SK-N-MC (cell line): ENCODE data around the gene PARD3.

Experiments used
- DNase-seq: peaks from one replicate; pipeline ENCODE4 v3.0.0-alpha.2; 2011; ENCODE audit warnings: low read depth, low spot score
- H3K27ac ChIP-seq: fragments of 200-600 bp; sonication (generic); 2 replicates; pipeline ENCODE4 v1.5.1; 2016; ENCODE audit warnings: mixed run types
- H3K36me3 ChIP-seq: fragments of 200-600 bp; sonication (generic); 2 replicates; pipeline ENCODE4 v1.6.1; 2017; ENCODE audit warnings: antibody characterized with exemption, low read length, mixed read lengths; ENCODE audit not compliant: insufficient read depth
- H3K4me3 ChIP-seq: fragments of 200-600 bp; sonication (generic); 2 replicates; pipeline ENCODE4 v1.5.1; 2016
- H3K9ac ChIP-seq: fragments of 200-600 bp; sonication (generic); 2 replicates; pipeline ENCODE4 v1.8.0; 2017; ENCODE audit warnings: mixed run types, mixed read lengths; ENCODE audit not compliant: insufficient read length
- H3K9me3 ChIP-seq: fragments of 200-600 bp; sonication (generic); 2 replicates; pipeline ENCODE4 v1.6.1; 2017; ENCODE audit warnings: low read depth, mild to moderate bottlenecking, antibody characterized with exemption, low read length, moderate library complexity, mixed read lengths
- EZH2 ChIP-seq: fragments of 200-600 bp; sonication (generic); IDR thresholded peaks from one replicate; pipeline ENCODE4 v1.6.1; 2017; ENCODE audit warnings: antibody characterized with exemption
- FOXP2 ChIP-seq: optimal IDR thresholded peaks from 2 replicates; pipeline ENCODE3; 2011; ENCODE audit warnings: mild to moderate bottlenecking, moderate library complexity; ENCODE audit not compliant: insufficient read depth; ENCODE audit errors: extremely low read length, control extremely low read depth
- POLR2AphosphoS5 ChIP-seq: IDR thresholded peaks from 2 replicates; pipeline ENCODE4 v1.6.1; 2012; ENCODE audit warnings: mild to moderate bottlenecking, low read depth, low read length, borderline replicate concordance

PARD3 gene

GRCh38 chr10:34063592-34063991 is 751.5 kb downstream of the PARD3 start:
- TF ChIP-seq FOXP2, result no peak
- no peak for TF ChIP-seq EZH2
- no peak for TF ChIP-seq POLR2AphosphoS5
- Histone ChIP-seq H3K27ac (no peak overlapping the region), H3K9ac (no peak overlapping the region), H3K4me3 (no peak overlapping the region), H3K36me3 (no peaks in the 10 kb centered on the region), H3K9me3 (no peaks in the 10 kb centered on the region)
- no peak for DNase-seq

- no peaks in the 10 kb centered on the region for H3K36me3 ChIP-seq
- H3K9me3 ChIP-seq, result no peaks in the 10 kb centered on the region
- H3K27ac ChIP-seq, result no peak overlapping the region
- no peak for DNase-seq
- no peak overlapping the region for H3K4me3 ChIP-seq
- TF ChIP-seq POLR2AphosphoS5 (no peak), EZH2 (no peak), FOXP2 (no peak)
- no peak overlapping the region for H3K9ac ChIP-seq
Measured at GRCh38 chr10:34061841-34062240, 753.3 kb downstream of the PARD3 start.
